CD4-positive, CD25-positive, alpha-beta regulatory T cell (primary cell): ENCODE data around the gene NME7. TPM values are rescaled to one million over a fixed set of nuclear protein-coding genes. Genes with fewer than 3 reads are reported as not detected.

ENCODE experiments used
- ATAC-seq, 2 donors: fragments of 150-1000 bp; cut with Tn5 transposase; one replicate each; pipeline ENCODE4 v1.10.0; 2021; ENCODE audit warnings: low read depth in 2 of 2, moderate number of reproducible peaks in 2 of 2, moderate library complexity in 1 of 2
- DNase-seq, 3 donors: peaks; one replicate each; pipeline versions ENCODE4 v3.0.0 to v3.0.0-alpha.2; 2012 to 2022; ENCODE audit warnings: mixed read lengths in 1 of 3
- H3K27ac ChIP-seq: one replicate; pipeline ENCODE4 v1.7.0; 2013; ENCODE audit warnings: mild to moderate bottlenecking, low read length; ENCODE audit not compliant: insufficient read depth, poor library complexity, severe bottlenecking
- H3K27me3 ChIP-seq: one replicate; pipeline ENCODE4 v1.7.0; 2013; ENCODE audit warnings: low read length; ENCODE audit not compliant: control insufficient read depth, insufficient read depth
- H3K36me3 ChIP-seq: one replicate; pipeline ENCODE4 v1.7.0; 2013; ENCODE audit warnings: mild to moderate bottlenecking, low read length, moderate library complexity; ENCODE audit not compliant: control insufficient read depth, insufficient read depth
- H3K4me1 ChIP-seq: 2 replicates; pipeline ENCODE4 v1.7.0; 2013; ENCODE audit warnings: mild to moderate bottlenecking, low read length; ENCODE audit not compliant: insufficient read depth, control insufficient read depth, poor library complexity, severe bottlenecking
- H3K4me3 ChIP-seq: one replicate; pipeline ENCODE4 v1.7.0; 2013; ENCODE audit warnings: low read depth, mild to moderate bottlenecking, low read length, moderate library complexity
- H3K9me3 ChIP-seq, 2 experiments: 1 replicate in 1 of 2; 2 replicates in 1 of 2; pipeline ENCODE4 v1.7.0; 2013; ENCODE audit warnings: low read length in 2 of 2, mild to moderate bottlenecking in 1 of 2, moderate library complexity in 1 of 2; ENCODE audit not compliant: control insufficient read depth in 2 of 2
- H3K27ac Mint-ChIP-seq, 3 donors: one replicate each; pipeline ENCODE4 v1.8.0; 2020 to 2022; ENCODE audit warnings: mild to moderate bottlenecking in 3 of 3, mixed read lengths in 3 of 3, moderate library complexity in 2 of 3
- H3K27me3 Mint-ChIP-seq: one replicate; pipeline ENCODE4 v1.8.0; 2022; ENCODE audit warnings: mild to moderate bottlenecking, mixed read lengths
- H3K36me3 Mint-ChIP-seq: one replicate; pipeline ENCODE4 v1.8.0; 2020; ENCODE audit warnings: mixed read lengths
- H3K4me1 Mint-ChIP-seq, 4 donors: one replicate each; pipeline ENCODE4 v1.8.0; 2020 to 2022; ENCODE audit warnings: mixed read lengths in 4 of 4, mild to moderate bottlenecking in 1 of 4
- H3K4me3 Mint-ChIP-seq, 4 donors: one replicate each; pipeline ENCODE4 v1.8.0; 2020 to 2022; ENCODE audit warnings: mild to moderate bottlenecking in 4 of 4, mixed read lengths in 4 of 4, moderate library complexity in 3 of 4
- H3K9me3 Mint-ChIP-seq, 7 donors: one replicate each; pipeline ENCODE4 v1.8.0; 2020 to 2022; ENCODE audit warnings: mixed read lengths in 7 of 7, mild to moderate bottlenecking in 3 of 7, moderate library complexity in 2 of 7
- polyA plus RNA-seq, 4 donors: library from polyadenylated mRNA; unstranded; fragments of 300-500 nt; fragmentation: Illumina TruSeq; gene quantifications; one replicate each; pipeline ENCODE4 v1.2.3, GENCODE V29; 2021
- total RNA-seq: library from RNA; stranded (reverse); gene quantifications from one replicate; pipeline ENCODE4 v1.2.3, GENCODE V29; 2022

Gene NME7
- total and polyA plus RNA-seq, 5 donors from 2014 or later = 8.3 to 40.2 (median 17.5) TPM

- Mint-ChIP-seq H3K27me3 (no peaks in the 10 kb centered on the region), H3K9me3 (no peaks in the 10 kb centered on the region), H3K4me1 (peaks cover 7 to 22% (median 9%) of the 10 kb centered on the region in 4 donors), H3K36me3 (peaks cover 9% of the 10 kb centered on the region), H3K27ac (no peak overlapping the region), H3K4me3 (no peak overlapping the region)
- Histone ChIP-seq H3K4me3 (no peak overlapping the region), H3K4me1 (no peaks in the 10 kb centered on the region), H3K36me3 (no peaks in the 10 kb centered on the region), H3K9me3 (no peaks in the 10 kb centered on the region), H3K27ac (no peak overlapping the region), H3K27me3 (no peaks in the 10 kb centered on the region)
- DNase-seq (no peak), ATAC-seq (no peak)
These were observed 51.0 kb downstream of the NME7 start for GRCh38 chr1:169316556-169316955.

- Histone ChIP-seq H3K36me3 (no peaks in the 10 kb centered on the region), H3K27ac (peak overlapping the region; percentile 41), H3K27me3 (no peaks in the 10 kb centered on the region), H3K9me3 (no peaks in the 10 kb centered on the region), H3K4me3 (no peak overlapping the region), H3K4me1 (peaks cover 6% of the 10 kb centered on the region)
- Mint-ChIP-seq H3K36me3 (peaks cover 23% of the 10 kb centered on the region), H3K4me1 (peaks cover 8 to 22% (median 18%) of the 10 kb centered on the region in 4 donors), H3K9me3 (no peaks in the 10 kb centered on the region), H3K27ac (peak overlapping the region in 1 of 3 donors; percentile 45), H3K4me3 (peak overlapping the region in 1 of 4 donors; percentile 37), H3K27me3 (no peaks in the 10 kb centered on the region)
- ATAC-seq (peak; percentile 93 to 96), DNase-seq (peak; percentile 3 to 76 (median 21))
These were observed 55.3 kb downstream of the NME7 start for GRCh38 chr1:169312084-169312954.

- Histone ChIP-seq H3K27me3 (no peaks in the 10 kb centered on the region), H3K4me3 (peak overlapping the region; percentile 53), H3K27ac (no peak overlapping the region), H3K36me3 (peaks cover 3% of the 10 kb centered on the region), H3K9me3 (no peaks in the 10 kb centered on the region), H3K4me1 (peaks cover 6% of the 10 kb centered on the region)
- no peaks in the 10 kb centered on the region for H3K27me3 Mint-ChIP-seq
- H3K27ac Mint-ChIP-seq = peak overlapping the region in 2 of 3 donors; percentile 18 to 51
- peaks cover 8 to 22% (median 18%) of the 10 kb centered on the region in 4 donors for H3K4me1 Mint-ChIP-seq
- peak overlapping the region in 3 of 4 donors; percentile 41 to 55 (median 44) for H3K4me3 Mint-ChIP-seq
- DNase-seq (peak in 1 of 3 donors; percentile 37), ATAC-seq (no peak)
- peaks cover 0 to 6% (median 0%) of the 10 kb centered on the region in 7 donors for H3K9me3 Mint-ChIP-seq
- peaks cover 38% of the 10 kb centered on the region for H3K36me3 Mint-ChIP-seq
These were observed 58.1 kb downstream of the NME7 start for GRCh38 chr1:169309178-169310166.

- no peak for ATAC-seq
These were observed 59.1 kb downstream of the NME7 start for GRCh38 chr1:169308313-169309039.

GRCh38 chr1:169307176-169307575 is 60.4 kb downstream of the NME7 start:
- H3K27ac Mint-ChIP-seq = no peak overlapping the region
- no peak overlapping the region for H3K27ac ChIP-seq
- no peaks in the 10 kb centered on the region for H3K27me3 ChIP-seq
- H3K4me3 Mint-ChIP-seq = no peak overlapping the region
- peaks cover 3% of the 10 kb centered on the region for H3K36me3 ChIP-seq
- H3K4me3 ChIP-seq = no peak overlapping the region
- peaks cover 6% of the 10 kb centered on the region for H3K4me1 ChIP-seq
- peaks cover 42% of the 10 kb centered on the region for H3K36me3 Mint-ChIP-seq
- peaks cover 0 to 6% (median 0%) of the 10 kb centered on the region in 7 donors for H3K9me3 Mint-ChIP-seq
- no peak for ATAC-seq
- no peaks in the 10 kb centered on the region for H3K27me3 Mint-ChIP-seq
- no peaks in the 10 kb centered on the region for H3K9me3 ChIP-seq
- H3K4me1 Mint-ChIP-seq = peaks cover 4 to 16% (median 8%) of the 10 kb centered on the region in 4 donors
- DNase-seq = no peak

More at GRCh38 chr1:169308313-169309039, 59.1 kb downstream of the NME7 start:
- Histone ChIP-seq H3K4me1 (peaks cover 6% of the 10 kb centered on the region), H3K27ac (no peak overlapping the region), H3K27me3 (no peaks in the 10 kb centered on the region), H3K9me3 (no peaks in the 10 kb centered on the region), H3K36me3 (peaks cover 3% of the 10 kb centered on the region), H3K4me3 (no peak overlapping the region)
- H3K36me3 Mint-ChIP-seq = peaks cover 38% of the 10 kb centered on the region
- DNase-seq = no peak
- H3K27ac Mint-ChIP-seq = no peak overlapping the region
- no peak overlapping the region for H3K4me3 Mint-ChIP-seq
- H3K4me1 Mint-ChIP-seq = peaks cover 8 to 20% (median 14%) of the 10 kb centered on the region in 4 donors
- no peaks in the 10 kb centered on the region for H3K27me3 Mint-ChIP-seq
- peaks cover 0 to 6% (median 0%) of the 10 kb centered on the region in 7 donors for H3K9me3 Mint-ChIP-seq

- H3K4me3 Mint-ChIP-seq = no peak overlapping the region
- H3K27ac Mint-ChIP-seq = no peak overlapping the region
These were observed 61.6 kb downstream of the NME7 start for GRCh38 chr1:169305948-169306347.

GRCh38 chr1:169305356-169305755 is 62.2 kb downstream of the NME7 start:
- Histone ChIP-seq H3K9me3 (no peaks in the 10 kb centered on the region), H3K27ac (no peak overlapping the region), H3K4me3 (no peak overlapping the region), H3K36me3 (peaks cover 3% of the 10 kb centered on the region), H3K27me3 (no peaks in the 10 kb centered on the region), H3K4me1 (peaks cover 6% of the 10 kb centered on the region)
- Mint-ChIP-seq H3K27me3 (no peaks in the 10 kb centered on the region), H3K9me3 (peaks cover 0 to 6% (median 0%) of the 10 kb centered on the region in 7 donors), H3K4me3 (no peak overlapping the region), H3K36me3 (peaks cover 43% of the 10 kb centered on the region), H3K4me1 (peaks cover 0 to 10% (median 4%) of the 10 kb centered on the region in 4 donors), H3K27ac (no peak overlapping the region)
- no peak for ATAC-seq
- no peak for DNase-seq

More at GRCh38 chr1:169305948-169306347, 61.6 kb downstream of the NME7 start:
- no peaks in the 10 kb centered on the region for H3K27me3 ChIP-seq
- Mint-ChIP-seq H3K4me1 (peaks cover 0 to 10% (median 4%) of the 10 kb centered on the region in 4 donors), H3K36me3 (peaks cover 43% of the 10 kb centered on the region), H3K27me3 (no peaks in the 10 kb centered on the region), H3K9me3 (peaks cover 0 to 6% (median 0%) of the 10 kb centered on the region in 7 donors)
- H3K27ac ChIP-seq = no peak overlapping the region
- DNase-seq (no peak), ATAC-seq (no peak)
- peaks cover 6% of the 10 kb centered on the region for H3K4me1 ChIP-seq
- H3K36me3 ChIP-seq = peaks cover 3% of the 10 kb centered on the region
- no peak overlapping the region for H3K4me3 ChIP-seq
- H3K9me3 ChIP-seq = no peaks in the 10 kb centered on the region
